Osteoblast (primary cell): ENCODE measurements around the gene TNFAIP3. TPM values are rescaled to one million over a fixed set of nuclear protein-coding genes. Genes with fewer than 3 reads are reported as not detected.
A peak's percentile ranks its signal among the peaks of the same experiment; 100 is the strongest.

Source experiments
- DNase-seq: peaks from one replicate; pipeline ENCODE4 v3.0.0; 2011; ENCODE audit warnings: low spot score, mixed read lengths; ENCODE audit not compliant: insufficient read length; ENCODE audit errors: missing footprints
- H2AFZ ChIP-seq: 2 replicates; pipeline ENCODE4 v1.6.0; 2011; ENCODE audit warnings: mild to moderate bottlenecking, low read length
- H3K27ac ChIP-seq: 2 replicates; pipeline ENCODE4 v1.5.1; 2011; ENCODE audit warnings: mild to moderate bottlenecking, low read depth, low read length, moderate library complexity
- H3K27me3 ChIP-seq: 2 replicates; pipeline ENCODE4 v1.6.0; 2012; ENCODE audit warnings: mild to moderate bottlenecking, control low read depth, inconsistent platforms, low read length, moderate library complexity; ENCODE audit not compliant: insufficient read depth
- H3K36me3 ChIP-seq: 2 replicates; pipeline ENCODE4 v1.5.1; 2011; ENCODE audit warnings: mild to moderate bottlenecking, low read length, control low read depth, moderate library complexity; ENCODE audit not compliant: insufficient read depth
- H3K4me1 ChIP-seq: 2 replicates; pipeline ENCODE4 v1.5.1; 2011; ENCODE audit warnings: mild to moderate bottlenecking, low read length, control low read depth, moderate library complexity; ENCODE audit not compliant: insufficient read depth
- H3K4me2 ChIP-seq: 2 replicates; pipeline ENCODE4 v1.6.0; 2011; ENCODE audit warnings: mild to moderate bottlenecking, low read length; ENCODE audit not compliant: insufficient read depth
- H3K4me3 ChIP-seq: fragments of 200-600 bp; sonication (generic); 3 replicates; pipeline ENCODE4 v1.5.1; 2012; ENCODE audit warnings: mild to moderate bottlenecking, low read length, inconsistent platforms; ENCODE audit not compliant: insufficient read depth
- H3K79me2 ChIP-seq: 2 replicates; pipeline ENCODE4 v1.6.0; 2012; ENCODE audit warnings: mild to moderate bottlenecking, low read length, control low read depth, inconsistent platforms; ENCODE audit not compliant: insufficient read depth
- H3K9me3 ChIP-seq: 2 replicates; pipeline ENCODE4 v1.5.1; 2011; ENCODE audit warnings: low read depth, low read length, control low read depth
- H4K20me1 ChIP-seq: 2 replicates; pipeline ENCODE4 v1.6.0; 2012; ENCODE audit warnings: mild to moderate bottlenecking, low read length, control low read depth; ENCODE audit not compliant: insufficient read depth
- total RNA-seq: library from RNA; depleted of rRNA; stranded (reverse); fragments of >200 nt; gene quantifications from 2 replicates; pipeline ENCODE4 v1.2.3, GENCODE V29; 2012
- TF ChIP-seq, protein P1 (sequence below): IDR thresholded peaks from 2 replicates; pipeline ENCODE4 v1.5.1; 2011; ENCODE audit warnings: mild to moderate bottlenecking, low read depth, low read length, moderate library complexity; ENCODE audit errors: extremely low read depth

TNFAIP3 gene
- total RNA-seq, 1 donor, result 10.5 TPM

DNA sequence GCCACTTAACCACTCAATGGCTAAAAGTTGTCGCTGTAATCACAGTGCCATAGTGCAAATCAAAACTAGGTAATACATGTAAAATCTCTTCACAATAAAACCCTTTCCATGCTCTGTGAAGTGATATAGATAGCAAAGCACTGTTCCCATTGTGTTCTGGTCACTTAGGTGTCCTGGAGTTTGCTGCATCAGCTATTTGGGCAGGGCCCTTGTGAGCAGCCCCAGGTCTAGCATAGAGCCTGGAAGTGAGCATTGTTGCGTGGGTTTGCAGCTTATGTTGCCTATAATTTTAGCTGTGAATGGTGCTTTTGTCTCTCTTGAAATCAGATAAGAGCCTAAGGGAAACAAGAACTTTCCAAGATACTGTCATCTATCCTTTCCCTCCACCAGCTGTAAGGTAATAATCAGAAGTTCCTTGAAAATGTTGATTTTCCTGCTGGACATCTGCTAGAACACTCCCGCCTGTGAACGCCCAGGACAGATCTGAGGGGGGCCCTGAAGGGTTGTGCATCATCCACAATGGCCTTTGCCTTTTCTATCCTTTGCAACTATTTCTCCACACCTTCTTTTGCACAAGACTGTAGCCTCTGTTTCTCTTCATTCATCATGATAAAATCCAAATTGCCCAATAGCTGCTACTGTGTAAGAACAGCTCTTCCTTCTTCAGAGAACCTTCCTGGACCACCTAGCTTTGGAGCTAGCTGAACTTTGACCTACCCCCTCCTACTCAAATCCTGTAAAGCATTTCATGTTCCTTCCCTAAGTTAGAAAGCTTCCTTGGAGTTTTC lies 57.0 kb downstream of the TNFAIP3 start:
- Histone ChIP-seq H3K79me2 (no peaks in the 10 kb centered on the region), H4K20me1 (no peaks in the 10 kb centered on the region), H3K4me3 (no peak overlapping the region), H3K4me2 (no peak overlapping the region), H3K27ac (no peak overlapping the region), H3K36me3 (no peaks in the 10 kb centered on the region), H3K4me1 (peaks cover 26% of the 10 kb centered on the region), H3K9me3 (no peaks in the 10 kb centered on the region), H3K27me3 (no peaks in the 10 kb centered on the region), H2AFZ (no peak overlapping the region)
- DNase-seq, result no peak
- TF ChIP-seq, protein P1, sequence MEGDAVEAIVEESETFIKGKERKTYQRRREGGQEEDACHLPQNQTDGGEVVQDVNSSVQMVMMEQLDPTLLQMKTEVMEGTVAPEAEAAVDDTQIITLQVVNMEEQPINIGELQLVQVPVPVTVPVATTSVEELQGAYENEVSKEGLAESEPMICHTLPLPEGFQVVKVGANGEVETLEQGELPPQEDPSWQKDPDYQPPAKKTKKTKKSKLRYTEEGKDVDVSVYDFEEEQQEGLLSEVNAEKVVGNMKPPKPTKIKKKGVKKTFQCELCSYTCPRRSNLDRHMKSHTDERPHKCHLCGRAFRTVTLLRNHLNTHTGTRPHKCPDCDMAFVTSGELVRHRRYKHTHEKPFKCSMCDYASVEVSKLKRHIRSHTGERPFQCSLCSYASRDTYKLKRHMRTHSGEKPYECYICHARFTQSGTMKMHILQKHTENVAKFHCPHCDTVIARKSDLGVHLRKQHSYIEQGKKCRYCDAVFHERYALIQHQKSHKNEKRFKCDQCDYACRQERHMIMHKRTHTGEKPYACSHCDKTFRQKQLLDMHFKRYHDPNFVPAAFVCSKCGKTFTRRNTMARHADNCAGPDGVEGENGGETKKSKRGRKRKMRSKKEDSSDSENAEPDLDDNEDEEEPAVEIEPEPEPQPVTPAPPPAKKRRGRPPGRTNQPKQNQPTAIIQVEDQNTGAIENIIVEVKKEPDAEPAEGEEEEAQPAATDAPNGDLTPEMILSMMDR, result no peak

DNA sequence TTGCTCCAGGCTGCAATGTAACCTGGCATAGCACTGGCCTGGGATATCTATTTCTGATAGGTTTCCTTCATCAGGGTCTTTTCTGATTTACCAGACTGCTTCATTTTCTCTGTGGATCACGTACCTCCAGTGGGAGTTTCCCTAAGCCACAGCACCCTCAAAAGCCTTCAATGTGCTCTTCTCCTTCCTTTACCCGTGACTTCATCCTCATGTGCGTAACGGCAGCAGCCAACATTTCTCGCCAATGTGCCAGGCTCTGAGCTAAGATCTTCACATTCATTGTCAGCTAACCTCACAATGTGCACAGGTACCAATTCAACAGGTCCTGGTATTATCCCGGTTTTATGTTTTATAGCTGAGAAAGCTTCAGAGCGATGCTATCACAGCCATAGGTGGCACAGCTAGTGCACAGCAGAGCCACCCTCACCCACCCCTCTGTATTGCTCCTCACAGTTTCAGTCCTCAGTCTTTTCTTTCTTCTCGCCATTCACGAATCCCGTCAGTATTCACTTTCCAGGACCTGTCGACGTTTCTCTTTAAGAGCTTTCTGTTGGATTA lies 58.2 kb downstream of the TNFAIP3 start:
- Histone ChIP-seq H3K27me3 (no peaks in the 10 kb centered on the region), H3K4me3 (no peak overlapping the region), H3K79me2 (no peaks in the 10 kb centered on the region), H3K36me3 (no peaks in the 10 kb centered on the region), H2AFZ (no peak overlapping the region), H3K27ac (no peak overlapping the region), H4K20me1 (no peaks in the 10 kb centered on the region), H3K4me1 (peaks cover 26% of the 10 kb centered on the region), H3K4me2 (no peak overlapping the region), H3K9me3 (no peaks in the 10 kb centered on the region)
- TF ChIP-seq, protein P1, result no peak
- DNase-seq, result no peak

DNA sequence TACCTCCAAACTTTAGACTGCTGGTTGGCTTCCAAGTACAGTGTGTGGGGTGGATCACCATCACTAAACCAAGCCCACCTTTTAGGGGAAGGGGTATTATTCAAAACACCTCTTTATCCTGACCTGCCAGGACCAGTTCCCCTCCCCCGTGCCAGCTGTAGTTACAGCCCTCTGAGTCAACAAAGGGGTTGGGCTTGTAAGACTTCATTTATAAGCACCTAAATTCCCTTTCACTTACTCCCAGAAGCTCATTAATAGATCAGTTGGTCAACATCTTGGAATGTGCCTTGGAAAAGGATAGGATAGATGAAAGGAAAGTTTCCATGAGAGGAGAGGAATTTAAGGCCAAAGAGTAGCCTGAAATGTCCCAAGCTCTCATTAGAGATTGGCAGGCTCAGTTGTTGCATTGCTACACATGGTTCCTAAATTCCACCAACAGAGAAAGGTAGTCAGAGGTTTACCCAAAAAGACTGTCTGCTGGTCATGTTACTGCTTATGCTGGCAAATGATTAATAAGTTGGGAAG lies 59.2 kb downstream of the TNFAIP3 start:
- peak; percentile 44 for DNase-seq
- no peaks in the 10 kb centered on the region for H3K27me3 ChIP-seq
- TF ChIP-seq, protein P1, result no peak
- H2AFZ ChIP-seq, result peak overlapping the region; percentile 17
- peak overlapping the region; percentile 56 for H3K27ac ChIP-seq
- H3K4me2 ChIP-seq, result peak overlapping the region; percentile 35
- no peaks in the 10 kb centered on the region for H3K36me3 ChIP-seq
- no peak overlapping the region for H3K4me3 ChIP-seq
- peaks cover 26% of the 10 kb centered on the region for H3K4me1 ChIP-seq
- no peaks in the 10 kb centered on the region for H3K9me3 ChIP-seq
- H4K20me1 ChIP-seq, result no peaks in the 10 kb centered on the region
- H3K79me2 ChIP-seq, result no peaks in the 10 kb centered on the region

DNA sequence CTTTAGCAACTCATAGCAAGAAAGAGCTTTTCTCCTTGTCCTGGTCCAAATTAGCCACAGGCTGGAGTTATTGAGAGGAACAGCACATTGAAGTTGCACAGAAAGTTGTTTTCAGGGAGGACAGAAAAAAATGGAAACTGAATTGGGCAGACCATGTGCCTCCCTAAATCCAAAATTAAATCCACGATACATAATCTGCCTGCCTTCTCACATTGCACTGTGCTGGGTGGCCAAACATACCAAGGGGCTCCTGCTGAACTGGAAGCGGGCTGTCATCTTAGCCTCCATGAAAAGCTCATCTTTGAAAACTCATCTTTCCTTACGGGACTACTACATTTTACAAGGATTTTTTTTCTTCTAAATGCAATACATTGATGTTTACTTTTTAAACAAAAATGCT lies 59.9 kb downstream of the TNFAIP3 start:
- no peaks in the 10 kb centered on the region for H3K9me3 ChIP-seq
- peaks cover 26% of the 10 kb centered on the region for H3K4me1 ChIP-seq
- no peaks in the 10 kb centered on the region for H3K36me3 ChIP-seq
- H4K20me1 ChIP-seq, result no peaks in the 10 kb centered on the region
- TF ChIP-seq, protein P1, result no peak
- H3K4me3 ChIP-seq, result no peak overlapping the region
- peak overlapping the region; percentile 56 for H3K27ac ChIP-seq
- no peak overlapping the region for H3K4me2 ChIP-seq
- no peak overlapping the region for H2AFZ ChIP-seq
- no peaks in the 10 kb centered on the region for H3K79me2 ChIP-seq
- DNase-seq, result no peak
- no peaks in the 10 kb centered on the region for H3K27me3 ChIP-seq
